K562 (cell line): Measurements from ENCODE around the gene PPAT. TPM values are rescaled to one million over a fixed set of nuclear protein-coding genes. Genes with fewer than 3 reads are reported as not detected.

Experiments used
- ATAC-seq: fragments of 200-7000 bp; cut with Tn5 transposase; 3 replicates; pipeline ENCODE4 v1.9.1; 2020; ENCODE audit warnings: moderate library complexity
- BruUV-seq: library from RNA; stranded (reverse); fragments of 400-500 nt; replicated peaks from 2 replicates; lab custom pipeline; 2021; lab: Mats Ljungman, UMichigan
- CTCF ChIA-PET: fragments of 300-600 bp; formaldehyde crosslinking; extraction: SDS; loops from one replicate; lab custom pipeline; 2021; ENCODE audit warnings: low intra/inter-chr PET ratio; lab: Yijun Ruan, JAX
- POLR2A ChIA-PET: fragments of 300-600, 350-650 bp; sonication (Branson Sonifier 250); formaldehyde crosslinking; extraction: SDS; loops from one replicate; lab custom pipeline; 2021; ENCODE audit warnings: antibody characterized with exemption, inconsistent platforms; lab: Yijun Ruan, JAX
- DNase-seq, 4 experiments: peaks; one replicate each; pipeline versions ENCODE4 v3.0.0 to v3.0.0-alpha.2; 2011 to 2018; ENCODE audit warnings: low spot score in 3 of 4, mixed read lengths in 3 of 4; ENCODE audit errors: extremely low read depth in 1 of 4
- FAIRE-seq: peaks from 2 replicates; lab custom pipeline; 2011; peaks lifted over from hg19 to GRCh38; lab: Jason Lieb, UNC
- H2AFZ ChIP-seq: 2 replicates; pipeline ENCODE4 v1.6.0; 2011; ENCODE audit warnings: low read depth, low read length, control low read depth, inconsistent platforms
- H3K27ac ChIP-seq: fragments of 200-600 bp; 3 replicates; pipeline ENCODE4 v1.8.0; 2011; ENCODE audit warnings: low read depth, mild to moderate bottlenecking, control low read depth, inconsistent platforms, low read length, moderate library complexity, mixed read lengths; ENCODE audit errors: extremely low read depth
- H3K27me3 ChIP-seq, 2 experiments: fragments of 300-600 bp in 1 of 2; 2 replicates in 1 of 2; 3 replicates in 1 of 2; pipeline versions ENCODE4 v1.6.0 to v1.8.0; 2011; ENCODE audit warnings: inconsistent platforms in 2 of 2, low read length in 2 of 2, mild to moderate bottlenecking in 1 of 2, mixed read lengths in 1 of 2, moderate library complexity in 1 of 2; ENCODE audit not compliant: control insufficient read depth in 2 of 2, insufficient read depth in 2 of 2
- H3K36me3 ChIP-seq: fragments of 300-600 bp; 3 replicates; pipeline ENCODE4 v1.8.0; 2011; ENCODE audit warnings: mild to moderate bottlenecking, low read length, inconsistent platforms; ENCODE audit not compliant: control insufficient read depth, insufficient read depth
- H3K4me1 ChIP-seq, 2 experiments: fragments of 200-600 bp in 1 of 2; replicated peaks in 1 of 2; 2 replicates in 1 of 2; 3 replicates in 1 of 2; pipeline versions ENCODE4 v1.5.1 to v1.8.0; 2011; ENCODE audit warnings: inconsistent platforms in 2 of 2, low read length in 2 of 2, mild to moderate bottlenecking in 1 of 2, mixed read lengths in 1 of 2, moderate library complexity in 1 of 2; ENCODE audit not compliant: control insufficient read depth in 2 of 2, insufficient read depth in 2 of 2
- H3K4me2 ChIP-seq: 2 replicates; pipeline ENCODE4 v1.6.1; 2011; ENCODE audit warnings: low read length, control low read depth, inconsistent platforms, mixed read lengths; ENCODE audit not compliant: insufficient read depth
- H3K4me3 ChIP-seq: fragments of 200-600 bp; sonication (generic), shearing (Covaris generic); 2 replicates; pipeline ENCODE4 v1.5.1; 2016; ENCODE audit warnings: control low read depth, inconsistent platforms
- H3K79me2 ChIP-seq: fragments of 200-600 bp; 3 replicates; pipeline ENCODE4 v1.8.0; 2011; ENCODE audit warnings: low read length, inconsistent platforms; ENCODE audit not compliant: control insufficient read depth, insufficient read depth
- H3K9ac ChIP-seq, 2 experiments: 2 replicates each; pipeline versions ENCODE4 v1.6.0 to v1.6.1; 2011; ENCODE audit warnings: low read depth in 2 of 2, low read length in 2 of 2, control low read depth in 1 of 2, inconsistent platforms in 1 of 2, mild to moderate bottlenecking in 1 of 2, mixed read lengths in 1 of 2; ENCODE audit not compliant: insufficient read depth in 1 of 2
- H3K9me1 ChIP-seq: one replicate; pipeline ENCODE4 v1.6.0; 2011; ENCODE audit warnings: inconsistent platforms, mild to moderate bottlenecking, low read length, moderate library complexity; ENCODE audit not compliant: control insufficient read depth, insufficient read depth
- H3K9me3 ChIP-seq: replicated peaks from 2 replicates; pipeline ENCODE4 v1.5.1; 2011; ENCODE audit warnings: low read depth, low read length, inconsistent platforms; ENCODE audit not compliant: control insufficient read depth, insufficient read depth
- H4K20me1 ChIP-seq: replicated peaks from 2 replicates; pipeline ENCODE4 v1.6.1; 2011; ENCODE audit warnings: low read length, inconsistent platforms, mixed read lengths; ENCODE audit not compliant: control insufficient read depth, insufficient read depth
- ARID1B ChIP-seq: fragments of 450-650 bp; IDR thresholded peaks from 2 replicates; pipeline ENCODE4 v1.6.1; 2016; ENCODE audit warnings: antibody characterized with exemption, mild to moderate bottlenecking, inconsistent platforms
- FOXJ3 ChIP-seq: sonication (generic); formaldehyde crosslinking; IDR thresholded peaks from 2 replicates; pipeline ENCODE4 v1.4.0; 2020; ENCODE audit warnings: mild to moderate bottlenecking, missing genetic modification reagents
- GMEB1 ChIP-seq: fragments of 250-450 bp; sonication (Bioruptor Pico); IDR thresholded peaks from 2 replicates; pipeline ENCODE4 v1.4.0; 2020; ENCODE audit warnings: mild to moderate bottlenecking
- HDGF ChIP-seq: fragments of 450-650 bp; IDR thresholded peaks from 2 replicates; pipeline ENCODE4 v1.6.1; 2016
- NR2F6 ChIP-seq: fragments of 450-650 bp; formaldehyde crosslinking; IDR thresholded peaks from 2 replicates; pipeline ENCODE4 v1.4.0; 2020; ENCODE audit warnings: mild to moderate bottlenecking
- RBM22 ChIP-seq: fragments of 200-400 bp; formaldehyde crosslinking; IDR thresholded peaks from 2 replicates; pipeline ENCODE4 v1.6.1; 2018; ENCODE audit warnings: low read length, low read depth; ENCODE audit not compliant: poor library complexity, severe bottlenecking
- TEAD1 ChIP-seq, 2 experiments: fragments of 450-650 bp in 1 of 2; sonication (generic) in 1 of 2; formaldehyde crosslinking; IDR thresholded peaks; 2 replicates each; pipeline versions ENCODE4 v1.4.0 to v1.8.0; 2020 to 2022; ENCODE audit warnings: mild to moderate bottlenecking in 2 of 2, missing genetic modification reagents in 1 of 2
- ZNF384 ChIP-seq: IDR thresholded peaks from 2 replicates; pipeline ENCODE4 v1.6.1; 2012; ENCODE audit warnings: low read depth, low read length, improper control_type of control experiment
- ZNF512 ChIP-seq: IDR thresholded peaks from 2 replicates; pipeline ENCODE4 v1.6.1; 2016; ENCODE audit warnings: missing genetic modification characterization, missing compliant biosample characterization
- in situ Hi-C: fragments of 300-500 bp; cut with MboI; formaldehyde crosslinking; loops from 4 replicates; pipeline ENCODE4 v1.15.0; 2018; ENCODE audit warnings: inconsistent platforms, mixed read lengths
- intact Hi-C: fragments of 100-400 bp; cut with micrococcal nuclease; formaldehyde crosslinking; loops from 2 replicates; pipeline ENCODE4 v1.14.2; 2022
- polyA plus RNA-seq, 8 experiments: library from polyadenylated mRNA; depleted of rRNA in 4 of 8; stranded (reverse) in 5 of 8; unstranded in 3 of 8; fragments of >200 nt; fragmentation: Nextera tagmentation in 2 of 8; fragmentation: Illumina TruSeq in 1 of 8; extraction: Ambion mirVana in 2 of 8; extraction: Trizol in 1 of 8; gene quantifications; 2 replicates each; pipeline versions ENCODE4 v1.2.1 to v1.2.3, GENCODE V29; 2011 to 2014; ENCODE audit warnings: inconsistent platforms in 1 of 8, missing spikeins in 1 of 8
- total RNA-seq, 7 experiments: library from RNA; depleted of rRNA in 6 of 7; stranded (reverse); fragments of >200 nt in 6 of 7; fragmentation: Illumina TruSeq in 2 of 7; extraction: Trizol in 2 of 7; gene quantifications; 2 replicates each; pipeline versions ENCODE4 v1.2.1 to v1.2.3, GENCODE V29; 2011 to 2021; ENCODE audit warnings: low replicate concordance in 1 of 7

Gene PPAT
- total and polyA plus RNA-seq, 9 of the 15 experiments (the other 6 are each of a cell fraction or from before 2014, with no cell fraction given): 36.2 to 75.8 (median 55.5) TPM

GRCh38 chr4:56433280-56433679 lies 2.1 kb downstream of the PPAT start:
- H3K4me1 ChIP-seq: peaks cover 9 to 12% of the 10 kb centered on the region in 2 experiments; a peak in 2 of 5 replicates
- DNase-seq: no peak
- H3K9me1 ChIP-seq: no peaks in the 10 kb centered on the region
- in situ Hi-C loops: no loop called here
- H3K27me3 ChIP-seq: no peaks in the 10 kb centered on the region
- ATAC-seq: no peak
- H3K4me3 ChIP-seq: peak overlapping the region; percentile 89
- POLR2A ChIA-PET: interaction anchor here (0.6 to 1.8 kb wide), 4 partner anchors 16 to 46 kb away, joined by 3 to 7 read pairs (median 3); partner anchors contain the start of gene AASDH
- peak overlapping the region; percentile 96; the same call in 2 of the 3 replicates for H3K27ac ChIP-seq
- no peak for TF ChIP-seq GMEB1 (CRISPR knock-in tag)
- 0 out of 2 replicates have a peak, but pooled peaks have one; percentile 34 for TF ChIP-seq ZNF384
- TF ChIP-seq TEAD1 (CRISPR knock-in tag; IDR thresholded peaks at IDR 0.05): no peak
- TF ChIP-seq RBM22: no peak
- TF ChIP-seq HDGF: no peak
- peak; percentile 66 for TF ChIP-seq ZNF512 (tag)
- no peak for TF ChIP-seq FOXJ3 (CRISPR knock-in tag)
- TF ChIP-seq ARID1B: 0 out of 2 replicates have a peak, but pooled peaks have one; percentile 0
- TF ChIP-seq NR2F6 (CRISPR knock-in tag): no peak
- TF ChIP-seq, all 486 proteins: peak for 3
- H4K20me1 ChIP-seq: peaks cover 14% of the 10 kb centered on the region; the same call in 1 of the 2 replicates
- peaks cover 94% of the 10 kb centered on the region for H3K79me2 ChIP-seq
- H2AFZ ChIP-seq: no peak overlapping the region
- H3K9ac ChIP-seq: peak overlapping the region; percentile 85 to 93
- peaks cover 18% of the 10 kb centered on the region; the same call in 2 of the 3 replicates for H3K36me3 ChIP-seq
- H3K9me3 ChIP-seq: no peaks in the 10 kb centered on the region
- no peak for FAIRE-seq
- intact Hi-C loops: no loop called here
- BruUV-seq: no TSS peak
- peak overlapping the region; percentile 95 for H3K4me2 ChIP-seq
- CTCF ChIA-PET: interaction anchor here (0.9 kb wide), 1 partner anchor 526 kb away, joined by 4 read pairs; no protein-coding TSS in a partner anchor
